HG02642 (cell line): ENCODE measurements around the gene ZNF440.
"Not testable (repeated sequence)": the region's sequence is repeated elsewhere in the genome, so short reads cannot be mapped to it uniquely, and the experiment has no call there.

Source experiments
- ATAC-seq: cut with Tn5 transposase; IDR thresholded peaks from one replicate; pipeline ENCODE4 v1.9.1; 2021; ENCODE audit warnings: mild to moderate bottlenecking; ENCODE audit not compliant: unreplicated experiment, poor library complexity

Gene ZNF440

DNA sequence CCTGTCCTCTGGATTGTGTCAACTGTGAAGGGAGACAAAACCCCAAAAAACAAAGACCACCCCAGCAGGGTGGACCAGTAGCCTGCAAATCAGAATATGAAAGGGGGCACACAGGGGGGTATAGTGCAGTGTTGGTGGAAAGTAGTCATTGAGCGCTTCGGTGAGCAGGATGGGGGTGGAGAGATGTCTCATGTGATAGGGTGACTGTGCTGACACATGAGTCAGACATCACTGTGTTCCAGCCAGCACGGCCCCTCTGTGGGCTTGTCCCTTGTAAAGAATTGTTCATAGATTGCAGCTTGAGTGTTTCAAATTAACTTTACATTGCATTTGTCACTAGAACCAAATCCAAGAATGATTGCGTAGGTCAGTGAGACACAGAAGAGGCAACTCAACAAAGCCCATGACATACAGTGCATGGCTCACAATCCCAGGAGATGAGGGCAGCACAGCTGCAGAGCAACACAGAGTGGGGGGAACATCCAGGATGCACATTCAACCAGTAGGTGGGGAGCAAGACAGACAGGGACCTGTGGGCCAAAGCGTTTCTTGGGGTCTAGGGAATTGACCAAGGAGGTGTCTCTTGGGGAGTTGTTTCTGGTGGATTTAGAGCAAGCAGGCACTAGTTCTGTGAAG, 7.5 kb downstream of the ZNF440 start:
- no peak for ATAC-seq

- ATAC-seq: not testable (repeated sequence)
Observed at GRCh38 chr19:11828957-11829876, 15.1 kb downstream of the ZNF440 start.

- no peak for ATAC-seq
Observed at GRCh38 chr19:11832253-11832912, 18.3 kb downstream of the ZNF440 start.

- ATAC-seq: no peak
Observed at GRCh38 chr19:11833541-11833940, 19.5 kb downstream of the ZNF440 start.

- ATAC-seq: not testable (repeated sequence)
Observed at GRCh38 chr19:11835626-11836066, 21.6 kb downstream of the ZNF440 start.

- ATAC-seq: no peak
Observed at GRCh38 chr19:11843722-11844121, 29.6 kb downstream of the ZNF440 start.

DNA sequence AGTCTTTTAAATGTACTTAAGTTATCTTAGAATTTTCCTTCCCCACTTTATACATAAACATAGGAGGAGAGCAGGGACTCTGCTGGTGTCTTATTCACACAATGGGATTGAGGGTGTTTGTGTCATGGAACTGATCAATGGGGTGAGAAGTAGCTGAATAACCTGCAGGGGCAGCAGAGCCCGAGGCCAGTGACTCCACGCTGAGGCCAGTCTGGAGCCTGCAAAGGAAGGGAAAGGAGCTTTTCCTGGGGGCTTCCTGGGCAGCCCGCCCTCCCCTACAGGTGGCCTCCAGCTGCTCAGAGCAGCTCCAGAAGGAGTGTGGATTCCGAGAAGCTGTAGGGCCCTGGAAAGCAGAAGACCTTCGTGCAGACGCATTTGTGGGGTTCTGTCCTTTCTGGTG, 33.5 kb downstream of the ZNF440 start:
- not testable (repeated sequence) for ATAC-seq

DNA sequence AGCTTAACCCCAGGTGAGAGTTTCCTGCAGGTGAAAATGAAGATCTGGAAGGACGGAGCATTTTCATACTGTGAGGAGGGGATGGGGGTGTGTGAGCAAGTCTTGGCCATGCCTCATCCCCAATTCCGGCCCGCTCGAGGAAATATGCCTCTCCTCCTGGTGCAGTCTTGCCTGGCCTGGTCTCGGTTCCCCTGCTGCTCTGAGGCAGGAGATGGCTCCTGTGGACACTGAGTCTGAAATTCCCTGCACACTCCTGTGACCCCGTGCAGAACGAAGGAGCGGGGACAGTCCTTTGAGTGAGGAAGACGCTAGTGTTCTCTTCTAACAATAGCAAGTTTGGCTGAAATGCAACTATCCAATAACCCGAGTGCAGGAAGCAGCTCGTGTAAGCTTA, 34.1 kb downstream of the ZNF440 start:
- ATAC-seq: no peak

GRCh38 chr19:11848594-11849469, 34.8 kb downstream of the ZNF440 start, which contains the start of gene ZNF439:
TSS of gene ZNF439 (plus strand) at chr19:11848726. CDS start at chr19:11848868, 142 bp downstream.
- peak; percentile 96 for ATAC-seq

DNA sequence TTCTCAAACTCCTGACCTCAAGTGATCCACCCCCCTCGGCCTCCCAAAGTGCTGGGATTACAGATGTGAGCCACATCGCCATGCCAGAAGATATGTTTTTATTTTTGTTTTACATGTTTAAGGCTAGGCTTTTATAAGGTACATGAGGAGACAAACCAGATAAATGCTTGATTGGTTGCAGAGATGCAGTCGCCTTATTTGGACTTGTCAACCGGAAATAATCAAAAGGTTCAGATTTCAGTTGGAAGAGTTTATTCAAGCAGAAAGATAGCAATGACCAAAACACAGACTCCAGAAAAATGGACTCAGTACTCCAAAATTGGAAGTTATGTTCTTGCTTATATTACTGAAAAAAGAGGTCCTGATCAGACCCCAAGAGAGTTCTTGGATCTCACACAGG, 36.2 kb downstream of the ZNF440 start:
- not testable (repeated sequence) for ATAC-seq

GRCh38 chr19:11853358-11853757, 39.3 kb downstream of the ZNF440 start:
- ATAC-seq: no peak

GRCh38 chr19:11856596-11857250, 42.6 kb downstream of the ZNF440 start:
- no peak for ATAC-seq

DNA sequence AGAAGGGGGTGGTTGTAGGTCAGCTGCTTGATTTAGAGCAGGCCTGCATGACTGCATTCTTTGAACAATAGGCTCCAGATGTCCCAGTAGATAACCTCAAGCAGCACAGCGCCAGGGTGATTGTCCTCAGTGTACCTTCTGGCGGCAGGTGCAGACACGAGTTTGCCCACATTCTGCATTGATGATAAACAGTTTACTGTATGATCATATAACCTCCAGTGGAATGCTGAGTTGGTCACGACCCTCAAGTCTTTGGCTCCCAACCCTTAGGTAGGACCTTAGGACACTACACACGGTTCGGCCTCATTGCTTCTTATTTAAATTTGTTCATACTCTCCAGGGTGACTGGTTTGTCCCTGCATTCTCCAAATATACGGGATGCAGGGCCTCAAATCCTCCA, 46.6 kb downstream of the ZNF440 start:
- no peak for ATAC-seq

GRCh38 chr19:11861301-11861700, 47.2 kb downstream of the ZNF440 start:
- ATAC-seq: no peak

DNA sequence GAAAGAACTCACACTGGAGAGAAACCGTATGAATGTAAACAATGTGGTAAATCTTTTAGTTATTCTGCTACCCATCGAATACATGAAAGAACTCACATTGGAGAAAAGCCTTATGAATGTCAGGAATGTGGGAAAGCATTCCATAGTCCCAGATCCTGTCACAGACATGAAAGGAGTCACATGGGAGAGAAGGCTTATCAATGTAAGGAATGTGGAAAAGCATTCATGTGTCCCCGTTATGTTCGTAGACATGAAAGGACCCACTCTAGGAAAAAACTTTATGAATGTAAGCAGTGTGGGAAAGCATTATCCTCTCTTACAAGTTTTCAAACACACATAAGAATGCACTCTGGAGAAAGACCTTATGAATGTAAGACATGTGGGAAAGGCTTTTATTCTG, 53.7 kb downstream of the ZNF440 start:
- ATAC-seq: not testable (repeated sequence)

GRCh38 chr19:11868188-11868587, 54.1 kb downstream of the ZNF440 start:
- ATAC-seq: no peak

DNA sequence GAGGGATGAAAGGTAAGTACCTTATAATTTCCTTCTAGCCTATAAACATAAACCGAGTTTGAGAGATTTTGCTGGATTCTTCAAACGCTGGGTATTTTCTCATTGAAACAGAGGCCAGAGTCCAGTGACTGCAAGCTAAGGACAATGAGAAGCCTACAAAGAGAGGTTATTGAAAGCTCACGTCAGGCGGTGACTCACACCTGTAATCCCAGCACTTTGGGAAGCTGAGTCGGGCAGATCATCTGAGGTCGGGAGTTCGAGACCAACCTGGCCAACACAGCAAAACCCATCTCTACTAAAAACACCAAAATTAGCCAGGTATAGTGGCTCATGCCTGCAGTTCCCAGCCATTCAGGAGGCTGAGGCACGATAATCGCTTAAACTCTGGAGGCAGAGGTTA, 58.6 kb downstream of the ZNF440 start:
- no peak for ATAC-seq

GRCh38 chr19:11873762-11874161, 59.7 kb downstream of the ZNF440 start:
- no peak for ATAC-seq

DNA sequence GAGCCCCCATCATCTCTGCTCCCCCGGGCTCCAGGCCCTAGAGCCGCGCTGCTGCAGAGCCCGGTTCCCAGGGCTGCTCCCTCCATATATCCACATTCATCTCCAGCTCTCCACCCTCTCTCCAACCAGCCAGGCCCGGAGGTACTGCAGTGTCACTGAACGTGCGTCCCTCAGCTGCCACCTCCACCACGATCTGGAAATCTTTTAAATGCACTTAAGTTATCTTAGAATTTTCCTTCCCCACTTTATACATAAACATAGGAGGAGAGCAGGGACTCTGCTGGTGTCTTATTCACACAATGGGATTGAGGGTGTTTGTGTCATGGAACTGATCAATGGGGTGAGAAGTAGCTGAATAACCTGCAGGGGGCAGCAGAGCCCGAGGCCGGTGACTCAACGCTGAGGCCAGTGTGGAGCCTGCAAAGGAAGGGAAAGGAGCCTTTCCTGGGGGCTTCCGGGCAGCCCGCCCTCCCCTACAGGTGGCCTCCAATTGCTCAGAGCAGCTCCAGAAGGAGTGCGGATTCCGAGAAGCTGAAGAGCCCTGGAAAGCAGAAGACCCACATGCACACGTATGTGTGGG, 65.7 kb downstream of the ZNF440 start:
- not testable (repeated sequence) for ATAC-seq
